CD14-positive monocyte (primary cell): ENCODE results near the gene CELF2. TPM values are rescaled to one million over a fixed set of nuclear protein-coding genes. Genes with fewer than 3 reads are reported as not detected.
"Not testable (repeated sequence)": the region's sequence is repeated elsewhere in the genome, so short reads cannot be mapped to it uniquely, and the experiment has no call there.

Experiments
- DNase-seq, 3 donors: peaks; one replicate each; pipeline ENCODE4 v3.0.0-alpha.2; 2011 to 2022
- H2AFZ ChIP-seq: 2 replicates; pipeline ENCODE4 v1.6.0; 2012; ENCODE audit warnings: mild to moderate bottlenecking, low read depth, low read length, inconsistent platforms; ENCODE audit not compliant: insufficient read depth, poor library complexity, severe bottlenecking
- H3K27ac ChIP-seq, 2 donors: 1 replicate in 1 of 2; 2 replicates in 1 of 2; pipeline ENCODE4 v1.5.1; 2012 to 2013; ENCODE audit warnings: low read length in 2 of 2, control low read depth in 1 of 2, inconsistent platforms in 1 of 2, low read depth in 1 of 2, mild to moderate bottlenecking in 1 of 2
- H3K27me3 ChIP-seq, 2 donors: one replicate each; pipeline versions ENCODE4 v1.6.0 to v1.6.1; 2011 to 2013; ENCODE audit warnings: low read length in 2 of 2; ENCODE audit not compliant: control insufficient read depth in 2 of 2, insufficient read depth in 2 of 2
- H3K36me3 ChIP-seq, 2 donors: replicated peaks in 1 of 2; 1 replicate in 1 of 2; 2 replicates in 1 of 2; pipeline versions ENCODE4 v1.5.1 to v1.6.1; 2012 to 2013; ENCODE audit warnings: low read length in 2 of 2, control low read depth in 1 of 2, inconsistent platforms in 1 of 2, mild to moderate bottlenecking in 1 of 2; ENCODE audit not compliant: insufficient read depth in 2 of 2, control insufficient read depth in 1 of 2
- H3K4me1 ChIP-seq, 2 donors: 1 replicate in 1 of 2; 2 replicates in 1 of 2; pipeline versions ENCODE4 v1.5.1 to v1.6.1; 2012 to 2013; ENCODE audit warnings: low read length in 2 of 2, control low read depth in 1 of 2, inconsistent platforms in 1 of 2, mild to moderate bottlenecking in 1 of 2, moderate library complexity in 1 of 2; ENCODE audit not compliant: insufficient read depth in 2 of 2, control insufficient read depth in 1 of 2
- H3K4me2 ChIP-seq: replicated peaks from 2 replicates; pipeline ENCODE3; 2012; ENCODE audit warnings: low read length, moderate library complexity, mild to moderate bottlenecking; ENCODE audit not compliant: poor library complexity, severe bottlenecking; ENCODE audit errors: extremely low read depth
- H3K4me3 ChIP-seq, 3 experiments: fragments of 200-600 bp in 1 of 3; sonication (generic) in 1 of 3; replicated peaks in 1 of 3; 1 replicate in 2 of 3; 2 replicates in 1 of 3; pipeline ENCODE4 v1.5.1; 2011 to 2013; ENCODE audit warnings: low read length in 3 of 3, mild to moderate bottlenecking in 3 of 3, control low read depth in 2 of 3, low read depth in 2 of 3, inconsistent platforms in 1 of 3, moderate library complexity in 1 of 3
- H3K79me2 ChIP-seq: 2 replicates; pipeline ENCODE4 v1.6.0; 2012; ENCODE audit warnings: mild to moderate bottlenecking, control low read depth, inconsistent platforms, low read length, moderate library complexity; ENCODE audit not compliant: insufficient read depth
- H3K9ac ChIP-seq: 2 replicates; pipeline ENCODE4 v1.6.0; 2017; ENCODE audit warnings: low read length, mild to moderate bottlenecking; ENCODE audit not compliant: insufficient read depth, poor library complexity, severe bottlenecking
- H3K9me3 ChIP-seq, 2 donors: replicated peaks in 1 of 2; 1 replicate in 1 of 2; 2 replicates in 1 of 2; pipeline versions ENCODE4 v1.5.1 to v1.6.1; 2012 to 2013; ENCODE audit warnings: low read length in 2 of 2, control low read depth in 1 of 2; ENCODE audit not compliant: control insufficient read depth in 1 of 2, insufficient read depth in 1 of 2
- H4K20me1 ChIP-seq: 2 replicates; pipeline ENCODE4 v1.6.0; 2012; ENCODE audit warnings: mild to moderate bottlenecking, low read length, control low read depth, moderate library complexity; ENCODE audit not compliant: insufficient read depth
- H3K27ac Mint-ChIP-seq, 7 donors: one replicate each; pipeline ENCODE4 v1.8.0; 2020; ENCODE audit warnings: mild to moderate bottlenecking in 7 of 7, mixed read lengths in 7 of 7, moderate library complexity in 6 of 7, inconsistent platforms in 2 of 7
- H3K27me3 Mint-ChIP-seq, 3 donors: one replicate each; pipeline ENCODE4 v1.8.0; 2021 to 2022; ENCODE audit warnings: low read depth in 3 of 3, mild to moderate bottlenecking in 3 of 3, mixed read lengths in 3 of 3, moderate library complexity in 3 of 3, inconsistent platforms in 1 of 3
- H3K36me3 Mint-ChIP-seq, 2 donors: one replicate each; pipeline ENCODE4 v1.8.0; 2020; ENCODE audit warnings: mixed read lengths in 2 of 2, inconsistent platforms in 1 of 2, mild to moderate bottlenecking in 1 of 2
- H3K4me1 Mint-ChIP-seq: one replicate; pipeline ENCODE4 v1.8.0; 2020; ENCODE audit warnings: mild to moderate bottlenecking, mixed read lengths
- H3K4me3 Mint-ChIP-seq, 2 donors: one replicate each; pipeline ENCODE4 v1.8.0; 2020; ENCODE audit warnings: mild to moderate bottlenecking in 2 of 2, mixed read lengths in 2 of 2, moderate library complexity in 1 of 2
- H3K9me3 Mint-ChIP-seq, 7 donors: one replicate each; pipeline ENCODE4 v1.8.0; 2020 to 2022; ENCODE audit warnings: mixed read lengths in 7 of 7, mild to moderate bottlenecking in 6 of 7, moderate library complexity in 6 of 7, inconsistent platforms in 2 of 7
- CTCF ChIP-seq: fragments of 200-600 bp; IDR thresholded peaks from one replicate; pipeline ENCODE4 v1.8.0; 2022; ENCODE audit warnings: antibody characterized with exemption, mild to moderate bottlenecking
- WGBS: methylation state at CpG from one replicate; pipeline ENCODE4 v1.1.5; 2013; ENCODE audit warnings: missing lambda C conversion rate; ENCODE audit not compliant: insufficient coverage; 5-methylcytosine and 5-hydroxymethylcytosine counted together
- intact Hi-C, 2 donors: fragments of 100-400 bp; cut with micrococcal nuclease; formaldehyde crosslinking; loops; one replicate each; pipeline versions ENCODE4 v1.15.0 to v1.15.1; 2023
- polyA plus RNA-seq, 3 donors: library from polyadenylated mRNA; depleted of rRNA in 1 of 3; unstranded in 2 of 3; stranded (reverse) in 1 of 3; fragments of 300-500 nt in 2 of 3; fragments of >200 nt in 1 of 3; fragmentation: Illumina TruSeq in 2 of 3; gene quantifications; 1 replicate in 2 of 3; 2 replicates in 1 of 3; pipeline ENCODE4 v1.2.3, GENCODE V29; 2012 to 2021

The CELF2 gene
- polyA plus RNA-seq, 3 donors = 53.5 to 93.3 (median 80.5) TPM

GRCh38 chr10:11363497-11363896 is 345.8 kb downstream of the CELF2 start:
- H3K36me3 Mint-ChIP-seq = no peaks in the 10 kb centered on the region
- H3K9me3 Mint-ChIP-seq = peaks cover 6 to 15% (median 11%) of the 10 kb centered on the region in 7 donors
- intact Hi-C loops = no loop called here
- H3K4me3 Mint-ChIP-seq = no peak overlapping the region
- Histone ChIP-seq H3K4me1 (no peaks in the 10 kb centered on the region), H3K4me2 (no peak overlapping the region), H2AFZ (no peak overlapping the region), H3K9ac (no peak overlapping the region), H3K36me3 (no peaks in the 10 kb centered on the region), H4K20me1 (no peaks in the 10 kb centered on the region), H3K79me2 (no peaks in the 10 kb centered on the region), H3K9me3 (peaks cover 0 to 7% of the 10 kb centered on the region in 2 donors), H3K27me3 (no peaks in the 10 kb centered on the region), H3K27ac (no peak overlapping the region), H3K4me3 (no peak overlapping the region)
- H3K4me1 Mint-ChIP-seq = peaks cover 7% of the 10 kb centered on the region
- WGBS = 96% methylated on average over 4 of the region's 7 CpGs
- peaks cover 4 to 6% (median 5%) of the 10 kb centered on the region in 3 donors for H3K27me3 Mint-ChIP-seq
- no peak for TF ChIP-seq CTCF
- no peak overlapping the region for H3K27ac Mint-ChIP-seq
- DNase-seq = no peak

GRCh38 chr10:11364241-11364640 is 346.6 kb downstream of the CELF2 start:
- Mint-ChIP-seq H3K27ac (no peak overlapping the region), H3K4me3 (no peak overlapping the region), H3K27me3 (peaks cover 4 to 6% (median 5%) of the 10 kb centered on the region in 3 donors), H3K4me1 (peaks cover 7% of the 10 kb centered on the region), H3K9me3 (peaks cover 1 to 10% (median 4%) of the 10 kb centered on the region in 7 donors), H3K36me3 (no peaks in the 10 kb centered on the region)
- H3K4me2 ChIP-seq = no peak overlapping the region
- no peak overlapping the region for H3K4me3 ChIP-seq
- no peaks in the 10 kb centered on the region for H3K79me2 ChIP-seq
- WGBS = no CpG with 5 or more reads among the region's 1 CpG
- no peaks in the 10 kb centered on the region for H3K36me3 ChIP-seq
- H3K9me3 ChIP-seq = peaks cover 0 to 2% of the 10 kb centered on the region in 2 donors
- intact Hi-C loops = no loop called here
- H3K9ac ChIP-seq = no peak overlapping the region
- H3K27me3 ChIP-seq = no peaks in the 10 kb centered on the region
- H4K20me1 ChIP-seq = no peaks in the 10 kb centered on the region
- H2AFZ ChIP-seq = no peak overlapping the region
- no peaks in the 10 kb centered on the region for H3K4me1 ChIP-seq
- DNase-seq = no peak
- TF ChIP-seq CTCF = no peak
- H3K27ac ChIP-seq = no peak overlapping the region

DNA sequence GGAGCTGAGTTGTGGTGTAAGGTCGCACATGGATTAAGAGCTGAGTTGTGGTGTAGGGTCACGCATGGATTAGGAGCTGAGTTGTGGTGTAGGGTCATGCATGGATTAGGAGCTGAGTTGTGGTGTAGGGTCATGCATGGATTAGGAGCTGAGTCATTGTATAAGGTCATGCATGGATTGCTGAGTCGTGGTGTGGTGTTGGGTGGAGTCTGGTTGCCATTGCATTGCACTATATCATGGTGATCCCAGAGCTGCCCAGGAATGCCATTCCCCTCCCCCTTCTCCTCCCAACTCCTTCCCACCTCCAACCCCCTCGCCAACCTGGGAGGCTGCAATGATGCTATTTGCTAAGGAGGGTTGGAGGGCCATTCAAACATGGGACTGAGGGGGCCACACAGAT is 349.2 kb downstream of the CELF2 start:
- H3K4me2 ChIP-seq, H3K4me3 Mint-ChIP-seq, H2AFZ ChIP-seq, H3K9me3 Mint-ChIP-seq, H3K4me3 ChIP-seq, H4K20me1 ChIP-seq, H3K36me3 ChIP-seq, H3K27me3 ChIP-seq, H3K27ac Mint-ChIP-seq, DNase-seq, H3K79me2 ChIP-seq, H3K4me1 ChIP-seq, H3K4me1 Mint-ChIP-seq, H3K27ac ChIP-seq, H3K27me3 Mint-ChIP-seq, H3K9ac ChIP-seq, H3K9me3 ChIP-seq, H3K36me3 Mint-ChIP-seq, intact Hi-C loops: not testable (repeated sequence)
- WGBS = 100% methylated on average over 1 of the region's 4 CpGs
